HL-60 (cell line): ENCODE data around the gene CENPV.
"Not testable (repeated sequence)": the region's sequence is repeated elsewhere in the genome, so short reads cannot be mapped to it uniquely, and the experiment has no call there.

Experiments
- CTCF ChIP-seq: IDR thresholded peaks from one replicate; pipeline ENCODE4 v1.5.1; 2011; ENCODE audit warnings: low read length, control low read depth, inconsistent platforms; ENCODE audit not compliant: insufficient read depth
- POLR2AphosphoS5 ChIP-seq: IDR thresholded peaks from 2 replicates; pipeline ENCODE4 v1.6.1; 2012; ENCODE audit warnings: low read depth

- not testable (repeated sequence) for TF ChIP-seq CTCF, POLR2AphosphoS5
Observed at GRCh38 chr17:16296072-16296471, 57.2 kb downstream of the CENPV start.
